Mucosa of stomach (tissue), 1 donor: ENCODE measurements around the gene DSN1.

Source experiments
- H3K27me3 ChIP-seq: one replicate; pipeline ENCODE4 v1.7.0; 2013; ENCODE audit warnings: mild to moderate bottlenecking, low read length; ENCODE audit not compliant: control insufficient read depth, insufficient read depth
- H3K36me3 ChIP-seq: one replicate; pipeline ENCODE4 v1.7.0; 2013; ENCODE audit warnings: low read length; ENCODE audit not compliant: control insufficient read depth, insufficient read depth
- H3K4me1 ChIP-seq: one replicate; pipeline ENCODE4 v1.7.0; 2013; ENCODE audit warnings: mild to moderate bottlenecking, low read length; ENCODE audit not compliant: control insufficient read depth, insufficient read depth
- H3K4me3 ChIP-seq: one replicate; pipeline ENCODE4 v1.7.0; 2013; ENCODE audit warnings: low read length
- H3K9ac ChIP-seq: one replicate; pipeline ENCODE4 v1.7.0; 2013; ENCODE audit warnings: mild to moderate bottlenecking, low read length, moderate library complexity
- H3K9me3 ChIP-seq: one replicate; pipeline ENCODE4 v1.7.0; 2013; ENCODE audit warnings: mild to moderate bottlenecking, low read length, moderate library complexity; ENCODE audit not compliant: control insufficient read depth
- donor health status: Pancreatic carcinoma.

DSN1 gene

DNA sequence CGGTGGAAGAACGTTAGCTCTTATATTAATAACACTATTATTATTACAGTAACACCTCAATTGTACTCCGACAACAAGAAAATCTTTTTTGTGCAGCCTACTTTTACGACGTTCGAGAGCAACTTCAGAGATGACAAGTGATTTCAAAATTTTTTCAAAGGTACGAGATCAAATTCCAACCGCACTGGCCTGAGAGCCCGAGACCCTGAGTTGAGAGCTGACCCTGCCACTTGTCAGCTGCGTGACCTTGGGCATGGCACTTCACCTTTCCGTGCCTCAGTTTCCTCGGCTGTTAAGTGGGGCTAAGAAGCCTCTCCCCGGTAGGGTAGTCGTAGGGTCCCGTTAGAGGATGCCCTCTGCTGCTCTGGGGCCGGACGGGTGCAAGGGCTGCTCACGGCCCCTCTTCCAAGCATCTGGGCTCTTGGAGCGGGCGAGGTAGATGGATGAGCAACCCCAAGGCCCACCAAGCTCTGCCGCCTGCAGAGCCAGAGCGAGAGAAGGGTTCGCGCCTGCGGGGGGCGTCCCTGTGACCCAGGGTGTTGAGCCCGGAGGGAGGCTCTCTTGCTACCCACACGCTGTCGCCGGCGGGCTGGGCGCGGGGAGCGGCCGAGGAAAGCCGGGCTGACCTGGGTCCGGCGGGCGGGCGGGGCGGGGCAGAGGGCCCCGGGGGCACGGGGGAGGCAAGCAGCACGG, 28.2 kb downstream of the DSN1 start:
- peaks cover 9% of the 10 kb centered on the region for H3K4me1 ChIP-seq
- H3K36me3 ChIP-seq: no peaks in the 10 kb centered on the region
- H3K9me3 ChIP-seq: no peaks in the 10 kb centered on the region
- H3K9ac ChIP-seq: peak overlapping the region; percentile 66
- peak overlapping the region; percentile 63 for H3K4me3 ChIP-seq
- no peaks in the 10 kb centered on the region for H3K27me3 ChIP-seq

DNA sequence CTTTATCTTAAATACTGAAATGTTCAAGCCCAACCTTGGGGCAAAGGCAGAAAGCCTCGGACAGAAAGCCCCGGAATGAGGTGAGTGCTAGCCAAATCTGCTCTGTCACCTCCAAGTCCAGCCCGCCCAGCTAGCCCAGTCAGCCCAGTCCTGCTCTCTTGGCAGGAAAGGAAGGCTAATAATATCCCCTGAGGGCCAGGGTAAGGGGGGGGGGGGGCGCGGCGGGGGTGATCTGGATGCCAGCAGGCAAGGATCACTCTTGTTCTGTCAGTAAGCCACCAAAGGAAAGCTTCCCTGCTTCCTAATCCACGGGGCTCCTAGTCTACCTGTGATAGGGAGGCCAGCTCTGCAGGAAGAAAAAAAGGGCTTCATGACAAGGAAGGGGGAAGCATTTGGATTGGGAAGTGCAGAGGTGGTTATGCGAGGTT, 28.8 kb downstream of the DSN1 start:
- Histone ChIP-seq H3K4me1 (peaks cover 9% of the 10 kb centered on the region), H3K9ac (peak overlapping the region; percentile 66), H3K36me3 (no peaks in the 10 kb centered on the region), H3K27me3 (no peaks in the 10 kb centered on the region), H3K4me3 (no peak overlapping the region), H3K9me3 (no peaks in the 10 kb centered on the region)

DNA sequence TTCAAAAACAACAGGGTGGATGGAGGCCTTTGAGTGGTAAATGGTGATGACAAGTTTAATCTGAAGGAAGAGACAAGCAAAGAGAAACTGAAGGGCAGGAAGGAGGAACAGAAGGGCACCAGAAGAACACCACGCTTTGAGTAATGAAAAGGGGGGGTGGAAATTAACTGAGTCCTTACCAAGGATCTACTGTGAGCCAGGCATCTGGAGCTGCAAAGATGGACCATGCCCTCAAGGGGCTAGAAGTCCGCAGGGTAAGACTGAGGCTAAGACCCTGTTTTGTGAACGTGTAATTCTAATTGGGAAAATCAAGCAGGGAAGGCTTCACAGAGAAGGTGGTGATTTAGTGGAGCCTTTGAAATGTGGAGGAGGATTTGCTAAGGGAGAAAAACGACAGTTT, 29.3 kb downstream of the DSN1 start:
- Histone ChIP-seq H3K4me1 (peaks cover 9% of the 10 kb centered on the region), H3K36me3 (no peaks in the 10 kb centered on the region), H3K4me3 (no peak overlapping the region), H3K27me3 (no peaks in the 10 kb centered on the region), H3K9me3 (no peaks in the 10 kb centered on the region), H3K9ac (no peak overlapping the region)

DNA sequence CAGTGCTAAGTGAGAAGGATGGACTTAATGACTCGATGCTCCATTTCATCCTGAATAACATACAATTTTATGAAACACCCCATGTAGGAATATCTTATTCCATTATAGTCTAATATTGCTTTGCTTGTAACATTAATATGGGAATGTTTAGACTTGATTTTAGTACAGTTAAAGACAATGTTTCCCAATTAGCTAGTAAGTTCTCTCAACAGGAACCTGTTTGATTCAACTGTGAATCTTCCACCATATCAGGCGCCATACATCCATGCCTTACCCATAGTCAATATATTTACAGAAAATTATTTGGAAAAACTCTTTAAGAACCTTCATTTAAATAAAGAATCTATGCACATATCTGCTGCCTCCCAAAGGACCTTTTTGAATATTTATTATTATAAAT, 31.0 kb downstream of the DSN1 start:
- Histone ChIP-seq H3K4me1 (peaks cover 9% of the 10 kb centered on the region), H3K27me3 (no peaks in the 10 kb centered on the region), H3K9ac (no peak overlapping the region), H3K36me3 (no peaks in the 10 kb centered on the region), H3K4me3 (no peak overlapping the region), H3K9me3 (no peaks in the 10 kb centered on the region)

DNA sequence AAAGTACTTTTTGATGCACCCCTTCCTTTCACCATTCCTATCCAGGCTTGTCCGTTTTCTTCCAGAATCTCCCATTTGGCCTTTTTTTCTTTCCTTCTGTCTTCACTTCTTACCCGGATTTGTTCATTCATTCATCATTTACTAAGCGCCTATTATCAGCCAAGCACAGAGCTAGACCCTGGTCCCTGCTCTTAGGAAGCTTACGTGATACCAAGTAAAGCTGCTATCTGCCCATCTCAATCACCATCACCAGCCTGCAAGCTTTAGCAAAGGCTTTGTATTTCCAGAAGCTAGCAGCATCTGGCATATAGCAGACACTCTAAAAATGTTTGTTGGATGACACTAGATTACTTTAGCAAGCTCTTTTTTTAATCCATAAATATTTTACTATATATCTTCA, 32.5 kb downstream of the DSN1 start:
- H3K4me3 ChIP-seq: no peak overlapping the region
- H3K27me3 ChIP-seq: no peaks in the 10 kb centered on the region
- peaks cover 9% of the 10 kb centered on the region for H3K4me1 ChIP-seq
- H3K9me3 ChIP-seq: no peaks in the 10 kb centered on the region
- H3K36me3 ChIP-seq: no peaks in the 10 kb centered on the region
- H3K9ac ChIP-seq: no peak overlapping the region

DNA sequence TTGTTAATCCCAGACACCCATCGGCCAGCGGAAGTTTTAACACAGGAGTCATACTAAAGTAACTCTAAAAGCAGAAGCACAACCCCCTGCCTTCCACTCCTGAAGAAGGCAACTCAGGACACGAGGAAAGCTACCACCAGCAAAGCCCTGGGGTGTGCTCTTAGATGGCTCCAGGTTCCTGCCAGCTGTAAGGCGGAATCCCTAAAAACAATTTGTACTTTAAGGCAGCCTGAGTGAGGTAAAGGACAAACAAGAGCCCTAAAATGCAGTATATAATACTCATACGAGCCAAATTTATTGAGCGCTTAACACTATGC, 36.4 kb downstream of the DSN1 start:
- H3K9ac ChIP-seq: no peak overlapping the region

DNA sequence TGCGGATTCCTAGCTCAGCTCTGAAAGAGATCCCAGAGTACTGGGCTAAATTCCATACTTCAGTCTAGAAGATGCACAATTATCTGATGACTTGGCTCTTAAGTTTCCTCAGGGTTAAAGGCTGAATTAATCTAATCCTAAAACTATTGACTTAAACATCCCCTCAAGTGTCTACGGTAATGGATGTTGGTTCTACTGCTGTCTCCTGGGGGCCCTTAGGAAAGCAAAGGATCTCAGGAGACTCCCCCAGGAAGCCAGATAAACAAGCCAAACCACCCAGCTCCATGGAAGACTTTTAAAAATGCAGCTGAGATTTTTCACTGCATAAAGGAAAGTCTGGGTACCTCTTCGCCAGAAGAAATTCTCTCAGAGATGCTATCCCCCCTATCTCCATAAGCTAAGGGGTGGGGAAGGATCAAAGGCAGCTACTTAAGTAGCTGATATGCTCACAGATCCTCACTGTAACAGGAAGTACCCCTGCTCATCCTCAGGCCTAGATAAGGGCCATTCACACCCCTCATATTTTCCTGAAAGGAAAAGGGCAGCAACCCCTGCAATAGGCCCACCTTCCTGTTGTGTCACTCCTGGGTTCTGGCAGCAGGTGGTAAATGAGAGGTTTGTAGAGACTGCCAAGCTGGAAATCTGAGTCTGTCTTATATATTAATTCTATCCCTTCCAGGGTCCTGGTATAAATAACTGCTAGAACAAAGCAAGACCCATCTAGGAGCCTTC, 36.9 kb downstream of the DSN1 start:
- Histone ChIP-seq H3K9ac (no peak overlapping the region), H3K36me3 (no peaks in the 10 kb centered on the region), H3K9me3 (no peaks in the 10 kb centered on the region), H3K27me3 (no peaks in the 10 kb centered on the region), H3K4me3 (no peak overlapping the region), H3K4me1 (no peaks in the 10 kb centered on the region)

More for the DNA sequence above, 36.4 kb downstream of the DSN1 start:
- Histone ChIP-seq H3K27me3 (no peaks in the 10 kb centered on the region), H3K36me3 (no peaks in the 10 kb centered on the region), H3K9me3 (no peaks in the 10 kb centered on the region), H3K4me3 (no peak overlapping the region), H3K4me1 (no peaks in the 10 kb centered on the region)

DNA sequence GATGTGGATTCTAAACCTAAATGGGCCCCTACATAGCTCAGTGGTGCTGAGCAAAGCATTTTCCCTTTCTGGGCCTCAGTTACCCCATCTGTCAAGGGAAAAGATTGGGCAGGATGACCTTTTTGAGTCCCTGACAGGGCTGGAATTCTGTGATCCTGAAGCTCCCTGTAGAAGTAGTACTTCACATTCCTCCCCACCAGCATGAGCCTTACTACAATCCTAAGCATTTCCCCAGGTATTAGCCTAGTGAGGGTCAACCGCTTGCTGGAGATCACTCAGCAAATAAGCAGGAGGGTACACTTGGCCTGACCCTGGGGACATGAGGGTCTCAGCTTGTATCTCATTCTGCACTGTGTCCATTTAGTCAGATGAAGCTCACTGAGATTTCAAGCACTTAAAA, 41.1 kb downstream of the DSN1 start:
- no peaks in the 10 kb centered on the region for H3K9me3 ChIP-seq
- H3K9ac ChIP-seq: no peak overlapping the region
- no peak overlapping the region for H3K4me3 ChIP-seq
- no peaks in the 10 kb centered on the region for H3K27me3 ChIP-seq
- H3K36me3 ChIP-seq: no peaks in the 10 kb centered on the region
- H3K4me1 ChIP-seq: no peaks in the 10 kb centered on the region

DNA sequence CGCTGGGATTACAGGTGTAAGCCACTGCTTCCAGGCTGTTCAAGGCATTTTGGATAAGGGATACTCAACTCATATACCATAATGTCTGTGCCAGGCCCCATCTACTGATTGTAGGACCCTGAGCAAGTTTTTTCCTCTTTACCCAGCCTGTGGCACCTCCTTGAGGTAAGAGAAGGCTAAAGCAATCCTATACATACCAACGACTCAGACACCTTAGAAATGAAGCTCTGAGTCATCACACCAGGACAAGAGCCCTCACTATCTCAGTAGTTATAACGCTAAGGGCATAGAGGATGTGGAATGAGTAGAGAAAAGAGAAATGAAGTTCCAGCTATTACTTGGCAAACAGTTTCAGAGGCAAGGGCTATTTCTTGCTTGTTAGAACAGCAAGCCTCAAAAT, 44.6 kb downstream of the DSN1 start:
- H3K9ac ChIP-seq: no peak overlapping the region
- H3K4me3 ChIP-seq: no peak overlapping the region
- H3K4me1 ChIP-seq: no peaks in the 10 kb centered on the region
- H3K36me3 ChIP-seq: no peaks in the 10 kb centered on the region
- no peaks in the 10 kb centered on the region for H3K9me3 ChIP-seq
- no peaks in the 10 kb centered on the region for H3K27me3 ChIP-seq

DNA sequence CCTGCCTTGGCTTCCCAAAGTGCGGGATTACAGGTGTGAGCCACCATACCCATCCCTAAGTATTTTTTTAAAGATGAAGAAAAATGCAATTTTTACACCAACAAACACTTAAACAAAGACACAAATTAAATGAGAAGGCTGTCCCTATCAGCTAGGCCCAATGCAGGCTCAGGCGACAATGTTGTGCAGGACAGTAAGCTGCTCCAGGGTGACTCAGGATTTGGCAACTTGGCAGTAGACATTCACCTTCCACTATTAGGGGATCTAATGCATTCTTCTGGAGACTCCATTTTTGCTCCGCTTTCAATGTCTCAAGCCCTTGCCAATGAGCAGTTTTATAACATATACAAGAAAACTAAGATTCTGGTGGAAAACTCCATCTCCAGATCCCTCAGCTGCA, 47.4 kb downstream of the DSN1 start:
- Histone ChIP-seq H3K4me1 (no peaks in the 10 kb centered on the region), H3K9ac (no peak overlapping the region), H3K36me3 (no peaks in the 10 kb centered on the region), H3K27me3 (no peaks in the 10 kb centered on the region), H3K9me3 (no peaks in the 10 kb centered on the region), H3K4me3 (no peak overlapping the region)

DNA sequence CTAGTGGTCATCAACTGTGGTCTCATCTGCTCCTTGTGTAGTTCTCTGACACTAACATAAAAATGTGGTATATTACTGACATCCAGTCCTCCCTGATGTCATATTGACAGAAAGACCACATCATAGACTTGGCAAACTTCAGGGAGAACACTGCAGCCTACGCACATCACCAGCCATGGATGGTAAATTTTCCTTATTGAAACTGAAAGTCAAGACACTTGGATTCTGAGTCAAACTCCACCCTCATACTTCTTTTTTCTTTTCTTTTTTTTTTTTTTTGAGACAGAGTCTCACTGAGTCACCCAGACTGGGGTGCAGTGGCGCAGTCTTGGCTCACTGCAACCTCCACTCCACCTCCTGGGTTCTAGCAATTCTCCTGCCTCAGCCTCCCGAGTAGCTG, 53.1 kb downstream of the DSN1 start:
- Histone ChIP-seq H3K4me3 (no peak overlapping the region), H3K9me3 (no peaks in the 10 kb centered on the region), H3K9ac (no peak overlapping the region), H3K36me3 (no peaks in the 10 kb centered on the region), H3K4me1 (no peaks in the 10 kb centered on the region), H3K27me3 (no peaks in the 10 kb centered on the region)

DNA sequence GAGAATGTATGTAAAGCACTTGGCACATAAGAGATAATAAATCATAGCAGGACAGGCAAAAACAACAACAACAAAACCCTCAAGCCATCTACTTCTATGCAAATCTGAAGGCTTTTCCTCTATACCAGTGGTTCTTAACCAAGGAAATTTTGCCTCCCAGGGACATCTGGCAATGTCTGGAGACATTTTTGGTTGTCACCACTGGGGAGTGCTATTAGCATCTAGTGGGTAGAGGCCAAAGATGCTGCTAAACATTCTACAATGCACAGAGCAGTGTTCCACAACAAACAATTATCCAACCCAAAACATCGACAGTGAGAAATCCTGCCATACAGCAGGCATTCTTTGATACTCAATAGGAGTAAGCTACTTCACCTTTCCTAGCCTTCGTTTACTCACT, 55.9 kb downstream of the DSN1 start:
- Histone ChIP-seq H3K9ac (no peak overlapping the region), H3K4me1 (no peaks in the 10 kb centered on the region), H3K4me3 (no peak overlapping the region)

More for the DNA sequence above, 55.9 kb downstream of the DSN1 start:
- no peaks in the 10 kb centered on the region for H3K9me3 ChIP-seq
- H3K36me3 ChIP-seq: no peaks in the 10 kb centered on the region
- no peaks in the 10 kb centered on the region for H3K27me3 ChIP-seq
